ENCODE results near the gene CSRP2. TPM values are rescaled to one million over a fixed set of nuclear protein-coding genes. Genes with fewer than 3 reads are reported as not detected.

Gene CSRP2
- total RNA-seq, 3 donors from 2014 or later: 2.5 to 13.1 (median 6.5) TPM

GRCh38 chr12:76888775-76889174, 10.0 kb upstream of the CSRP2 start:
- H3K4me3 ChIP-seq: no peak overlapping the region
- no peaks in the 10 kb centered on the region for H3K9me3 ChIP-seq
- TF ChIP-seq CTCF (IDR thresholded peaks at IDR 0.05): no peak
- ATAC-seq (no peak), DNase-seq (no peak)
- intact Hi-C loops (cut with DNase I, micrococcal nuclease): no loop called here
- H3K36me3 ChIP-seq (ENCODE audit: low read depth): no peaks in the 10 kb centered on the region
- no peaks in the 10 kb centered on the region for H3K4me1 ChIP-seq (ENCODE audit: low read depth)

- Histone ChIP-seq H3K9me3 (no peaks in the 10 kb centered on the region), H3K36me3 (ENCODE audit: low read depth) (no peaks in the 10 kb centered on the region), H3K4me3 (no peak overlapping the region), H3K4me1 (ENCODE audit: low read depth) (peaks cover 8% of the 10 kb centered on the region)
- DNase-seq (no peak), ATAC-seq (no peak)
- intact Hi-C loops (cut with DNase I, micrococcal nuclease): no loop called here
- TF ChIP-seq CTCF (IDR thresholded peaks at IDR 0.05): no peak
These were observed 5.0 kb upstream of the CSRP2 start for GRCh38 chr12:76883811-76884210.

GRCh38 chr12:76883151-76883550, 4.3 kb upstream of the CSRP2 start:
- no peak for ATAC-seq
- intact Hi-C loops (cut with DNase I, micrococcal nuclease): no loop called here
- DNase-seq: no peak
- peaks cover 14% of the 10 kb centered on the region for H3K4me1 ChIP-seq (ENCODE audit: low read depth)
- no peaks in the 10 kb centered on the region for H3K36me3 ChIP-seq (ENCODE audit: low read depth)
- H3K4me3 ChIP-seq: no peak overlapping the region
- H3K9me3 ChIP-seq: no peaks in the 10 kb centered on the region
- TF ChIP-seq CTCF (IDR thresholded peaks at IDR 0.05): no peak

GRCh38 chr12:76882367-76882766, 3.5 kb upstream of the CSRP2 start:
- DNase-seq (no peak), ATAC-seq (no peak)
- intact Hi-C loops (cut with DNase I, micrococcal nuclease): no loop called here
- Histone ChIP-seq H3K4me3 (no peak overlapping the region), H3K36me3 (ENCODE audit: low read depth) (no peaks in the 10 kb centered on the region), H3K9me3 (no peaks in the 10 kb centered on the region), H3K4me1 (ENCODE audit: low read depth) (peaks cover 16% of the 10 kb centered on the region)
- TF ChIP-seq CTCF (IDR thresholded peaks at IDR 0.05): no peak

GRCh38 chr12:76881142-76881541, 2.3 kb upstream of the CSRP2 start:
- Histone ChIP-seq H3K36me3 (ENCODE audit: low read depth) (no peaks in the 10 kb centered on the region), H3K4me3 (no peak overlapping the region), H3K9me3 (no peaks in the 10 kb centered on the region), H3K4me1 (ENCODE audit: low read depth) (peaks cover 16% of the 10 kb centered on the region)
- DNase-seq (no peak), ATAC-seq (no peak)
- no peak for TF ChIP-seq CTCF (IDR thresholded peaks at IDR 0.05)
- intact Hi-C loops (cut with DNase I, micrococcal nuclease): no loop called here

- ATAC-seq (no peak), DNase-seq (no peak)
- intact Hi-C loops (cut with DNase I, micrococcal nuclease): no loop called here
- no peaks in the 10 kb centered on the region for H3K36me3 ChIP-seq (ENCODE audit: low read depth)
- TF ChIP-seq CTCF (IDR thresholded peaks at IDR 0.05): no peak
- no peak overlapping the region for H3K4me3 ChIP-seq
- H3K9me3 ChIP-seq: no peaks in the 10 kb centered on the region
- H3K4me1 ChIP-seq (ENCODE audit: low read depth): peaks cover 16% of the 10 kb centered on the region
These were observed 1.8 kb upstream of the CSRP2 start for GRCh38 chr12:76880519-76881023.
